ENCODE results near the gene SLC35F4.

The SLC35F4 gene

GRCh38 chr14:57875296-57875695 lies 9.4 kb upstream of the SLC35F4 start:
- DNase-seq (ENCODE audit: extremely low spot score) = no peak
- TF ChIP-seq FOXK2 (IDR thresholded peaks at IDR 0.05) (no peak), FOXA1 (IDR thresholded peaks at IDR 0.05) (no peak), NFRKB (IDR thresholded peaks at IDR 0.05) (no peak), ZNF384 (IDR thresholded peaks at IDR 0.05) (no peak), ELF4 (IDR thresholded peaks at IDR 0.05) (no peak), HDGF (IDR thresholded peaks at IDR 0.05; ENCODE audit: borderline replicate concordance) (no peak), BHLHE40 (IDR thresholded peaks at IDR 0.05; ENCODE audit: borderline replicate concordance) (no peak)
- CTCF ChIA-PET = no interaction called here
- POLR2A ChIA-PET = no interaction called here

- POLR2A ChIA-PET = no interaction called here
- peak; percentile 46 for DNase-seq (ENCODE audit: extremely low spot score)
- TF ChIP-seq PKNOX1 (IDR thresholded peaks at IDR 0.05) (no peak), LEF1 (IDR thresholded peaks at IDR 0.05; ENCODE audit: borderline replicate concordance) (no peak), HDGF (IDR thresholded peaks at IDR 0.05; ENCODE audit: borderline replicate concordance) (no peak), ZNF384 (IDR thresholded peaks at IDR 0.05) (no peak), FOXA1 (IDR thresholded peaks at IDR 0.05) (no peak), ELF4 (IDR thresholded peaks at IDR 0.05) (no peak), ARNT (IDR thresholded peaks at IDR 0.05) (no peak), NFRKB (IDR thresholded peaks at IDR 0.05) (no peak), TARDBP (IDR thresholded peaks at IDR 0.05) (no peak), FOXM1 (IDR thresholded peaks at IDR 0.05; ENCODE audit: borderline replicate concordance) (no peak), L3MBTL2 (conservative IDR thresholded peaks at IDR 0.05) (no peak), FOXK2 (IDR thresholded peaks at IDR 0.05) (no peak)
- CTCF ChIA-PET = interaction anchor here (0.6 to 2.2 kb wide), 7 partner anchors 10 to 1119 kb away, joined by 3 to 11 read pairs (median 4); no protein-coding TSS in a partner anchor
Observed at GRCh38 chr14:57871459-57872080, 5.7 kb upstream of the SLC35F4 start.

GRCh38 chr14:57870686-57871457 lies 5.0 kb upstream of the SLC35F4 start:
- no peak for DNase-seq (ENCODE audit: extremely low spot score)
- CTCF ChIA-PET = interaction anchor here (0.6 to 2.2 kb wide), 8 partner anchors 11 to 1118 kb away, joined by 3 to 11 read pairs (median 4); no protein-coding TSS in a partner anchor

GRCh38 chr14:57869617-57870016 lies 3.7 kb upstream of the SLC35F4 start:
- CTCF ChIA-PET = interaction anchor here (1.1 to 2.1 kb wide), 2 partner anchors 14 to 181 kb away, joined by 3 to 6 read pairs; no protein-coding TSS in a partner anchor
- POLR2A ChIA-PET = no interaction called here
- TF ChIP-seq LEF1 (IDR thresholded peaks at IDR 0.05; ENCODE audit: borderline replicate concordance) = no peak
- TF ChIP-seq TARDBP (IDR thresholded peaks at IDR 0.05) = no peak
- no peak for TF ChIP-seq ELF4 (IDR thresholded peaks at IDR 0.05)
- TF ChIP-seq NFRKB (IDR thresholded peaks at IDR 0.05) = no peak
- TF ChIP-seq BHLHE40 (IDR thresholded peaks at IDR 0.05; ENCODE audit: borderline replicate concordance) = no peak
- no peak for TF ChIP-seq SUZ12 (IDR thresholded peaks at IDR 0.05)
- no peak for DNase-seq (ENCODE audit: extremely low spot score)

More at GRCh38 chr14:57870686-57871457, 5.0 kb upstream of the SLC35F4 start:
- no peak for TF ChIP-seq SUZ12 (IDR thresholded peaks at IDR 0.05)
- no peak for TF ChIP-seq LEF1 (IDR thresholded peaks at IDR 0.05; ENCODE audit: borderline replicate concordance)
- no peak for TF ChIP-seq CTBP1 (IDR thresholded peaks at IDR 0.05; ENCODE audit: borderline replicate concordance)
- no peak for TF ChIP-seq NFRKB (IDR thresholded peaks at IDR 0.05)
- no peak for TF ChIP-seq HDGF (IDR thresholded peaks at IDR 0.05; ENCODE audit: borderline replicate concordance)
- no peak for TF ChIP-seq FOXA1 (IDR thresholded peaks at IDR 0.05)
- TF ChIP-seq ARNT (IDR thresholded peaks at IDR 0.05) = no peak
- TF ChIP-seq FOXM1 (IDR thresholded peaks at IDR 0.05; ENCODE audit: borderline replicate concordance) = no peak
- no peak for TF ChIP-seq TARDBP (IDR thresholded peaks at IDR 0.05)
- TF ChIP-seq BHLHE40 (IDR thresholded peaks at IDR 0.05; ENCODE audit: borderline replicate concordance) = no peak
- TF ChIP-seq PKNOX1 (IDR thresholded peaks at IDR 0.05) = no peak
- no peak for TF ChIP-seq SP1 (IDR thresholded peaks at IDR 0.05)
- no peak for TF ChIP-seq FOXK2 (IDR thresholded peaks at IDR 0.05)
- no peak for TF ChIP-seq L3MBTL2 (conservative IDR thresholded peaks at IDR 0.05)
- TF ChIP-seq ELF4 (IDR thresholded peaks at IDR 0.05) = no peak
- no peak for TF ChIP-seq ZNF384 (IDR thresholded peaks at IDR 0.05)
- POLR2A ChIA-PET = no interaction called here

GRCh38 chr14:57866199-57866705 lies 360 bp upstream of the SLC35F4 start:
- ChIA-PET POLR2A (no interaction called here), CTCF (no interaction called here)
- TF ChIP-seq SP1 (IDR thresholded peaks at IDR 0.05) = no peak
- TF ChIP-seq ZNF384 (IDR thresholded peaks at IDR 0.05) = no peak
- TF ChIP-seq SUZ12 (IDR thresholded peaks at IDR 0.05) = no peak
- TF ChIP-seq NFRKB (IDR thresholded peaks at IDR 0.05) = no peak
- TF ChIP-seq HDGF (IDR thresholded peaks at IDR 0.05; ENCODE audit: borderline replicate concordance) = no peak
- no peak for TF ChIP-seq PKNOX1 (IDR thresholded peaks at IDR 0.05)
- TF ChIP-seq FOXM1 (IDR thresholded peaks at IDR 0.05; ENCODE audit: borderline replicate concordance) = no peak
- TF ChIP-seq L3MBTL2 (conservative IDR thresholded peaks at IDR 0.05) = no peak
- TF ChIP-seq BHLHE40 (IDR thresholded peaks at IDR 0.05; ENCODE audit: borderline replicate concordance) = no peak
- no peak for TF ChIP-seq ELF4 (IDR thresholded peaks at IDR 0.05)
- no peak for TF ChIP-seq FOXK2 (IDR thresholded peaks at IDR 0.05)
- TF ChIP-seq ARNT (IDR thresholded peaks at IDR 0.05) = no peak
- no peak for DNase-seq (ENCODE audit: extremely low spot score)

GRCh38 chr14:57865066-57865402 lies 858 bp downstream of the SLC35F4 start:
- ChIA-PET CTCF (no interaction called here), POLR2A (no interaction called here)
- no peak for DNase-seq (ENCODE audit: extremely low spot score)
- TF ChIP-seq FOXM1 (IDR thresholded peaks at IDR 0.05; ENCODE audit: borderline replicate concordance) (no peak), LEF1 (IDR thresholded peaks at IDR 0.05; ENCODE audit: borderline replicate concordance) (no peak), L3MBTL2 (conservative IDR thresholded peaks at IDR 0.05) (no peak), ARNT (IDR thresholded peaks at IDR 0.05) (no peak), FOXK2 (IDR thresholded peaks at IDR 0.05) (no peak), HDGF (IDR thresholded peaks at IDR 0.05; ENCODE audit: borderline replicate concordance) (no peak), CTBP1 (IDR thresholded peaks at IDR 0.05; ENCODE audit: borderline replicate concordance) (no peak), BHLHE40 (IDR thresholded peaks at IDR 0.05; ENCODE audit: borderline replicate concordance) (no peak), PKNOX1 (IDR thresholded peaks at IDR 0.05) (no peak), SUZ12 (IDR thresholded peaks at IDR 0.05) (no peak), TARDBP (IDR thresholded peaks at IDR 0.05) (no peak)

Data from HEK293T (cell line).